Esophagus squamous epithelium (tissue), 4 donors: ENCODE results near the gene MTARC1.

Experiments
- POLR2A ChIP-seq, 4 donors: fragments of 450-650 bp; IDR thresholded peaks; one replicate each; pipeline ENCODE4 v1.6.1; 2017; ENCODE audit warnings: antibody characterized with exemption in 4 of 4, mild to moderate bottlenecking in 4 of 4, moderate library complexity in 3 of 4
- TF ChIP-seq, protein P1 (sequence below), 6 experiments: fragments of 450-650 bp in 4 of 6; fragments of 200-600 bp in 2 of 6; sonication (generic) in 2 of 6; IDR thresholded peaks; one replicate each; pipeline ENCODE4 v1.5.1; 2016 to 2019; ENCODE audit warnings: antibody characterized with exemption in 6 of 6, mild to moderate bottlenecking in 4 of 6, moderate library complexity in 4 of 6

- TF ChIP-seq, protein P1, sequence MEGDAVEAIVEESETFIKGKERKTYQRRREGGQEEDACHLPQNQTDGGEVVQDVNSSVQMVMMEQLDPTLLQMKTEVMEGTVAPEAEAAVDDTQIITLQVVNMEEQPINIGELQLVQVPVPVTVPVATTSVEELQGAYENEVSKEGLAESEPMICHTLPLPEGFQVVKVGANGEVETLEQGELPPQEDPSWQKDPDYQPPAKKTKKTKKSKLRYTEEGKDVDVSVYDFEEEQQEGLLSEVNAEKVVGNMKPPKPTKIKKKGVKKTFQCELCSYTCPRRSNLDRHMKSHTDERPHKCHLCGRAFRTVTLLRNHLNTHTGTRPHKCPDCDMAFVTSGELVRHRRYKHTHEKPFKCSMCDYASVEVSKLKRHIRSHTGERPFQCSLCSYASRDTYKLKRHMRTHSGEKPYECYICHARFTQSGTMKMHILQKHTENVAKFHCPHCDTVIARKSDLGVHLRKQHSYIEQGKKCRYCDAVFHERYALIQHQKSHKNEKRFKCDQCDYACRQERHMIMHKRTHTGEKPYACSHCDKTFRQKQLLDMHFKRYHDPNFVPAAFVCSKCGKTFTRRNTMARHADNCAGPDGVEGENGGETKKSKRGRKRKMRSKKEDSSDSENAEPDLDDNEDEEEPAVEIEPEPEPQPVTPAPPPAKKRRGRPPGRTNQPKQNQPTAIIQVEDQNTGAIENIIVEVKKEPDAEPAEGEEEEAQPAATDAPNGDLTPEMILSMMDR (IDR thresholded peaks at IDR 0.05): no peak
- no peak for TF ChIP-seq POLR2A (IDR thresholded peaks at IDR 0.05)
Observed at GRCh38 chr1:220746851-220747250, 39.9 kb upstream of the MTARC1 start.
